Measurements from ENCODE around the gene KRT7.

- TF ChIP-seq JUND (IDR thresholded peaks at IDR 0.05): no peak
- TF ChIP-seq TAF1 (conservative IDR thresholded peaks at IDR 0.05): no peak
- no peak for TF ChIP-seq HNF4G (IDR thresholded peaks at IDR 0.05)
- TF ChIP-seq GABPA (IDR thresholded peaks at IDR 0.05 in 1 of 2, conservative IDR thresholded peaks at IDR 0.05 in 1 of 2): no peak
- TF ChIP-seq CTCF (IDR thresholded peaks at IDR 0.05; ENCODE audit: low read depth, low read length, missing input control): no peak
- TF ChIP-seq ZBTB33 (IDR thresholded peaks at IDR 0.05): no peak
- TF ChIP-seq SP1 (IDR thresholded peaks at IDR 0.05): no peak
- TF ChIP-seq REST (IDR thresholded peaks at IDR 0.05): no peak
- TF ChIP-seq RAD21 (IDR thresholded peaks at IDR 0.05): no peak
- TF ChIP-seq EGR1 (IDR thresholded peaks at IDR 0.05; ENCODE audit: low read depth in 2 of 2): no peak
- no peak for TF ChIP-seq YY1 (IDR thresholded peaks at IDR 0.05)
- TF ChIP-seq MAX (IDR thresholded peaks at IDR 0.05): no peak
- TF ChIP-seq ATF3 (IDR thresholded peaks at IDR 0.05): no peak
- TF ChIP-seq FOXA1 (IDR thresholded peaks at IDR 0.05): no peak
Measured at GRCh38 chr12:52211716-52212585, 21.1 kb upstream of the KRT7 start.

Measured in liver (tissue), 3 donors.